Uterus (tissue), 4 donors: Measurements from ENCODE around the gene DMAC2. TPM values are rescaled to one million over a fixed set of nuclear protein-coding genes. Genes with fewer than 3 reads are reported as not detected.

Experiments used
- DNase-seq, 2 donors: peaks; one replicate each; pipeline ENCODE4 v3.0.0-alpha.2; 2019 to 2020
- H3K27ac ChIP-seq, 2 donors: fragments of 200-600 bp; sonication (generic); 1 replicate in 1 of 2; 2 replicates in 1 of 2; pipeline ENCODE4 v1.5.1; 2016 to 2018
- H3K27me3 ChIP-seq, 2 donors: fragments of 200-600 bp; sonication (generic); one replicate each; pipeline ENCODE4 v1.5.1; 2018 to 2019; ENCODE audit warnings: control low read depth in 1 of 2
- H3K36me3 ChIP-seq, 2 donors: fragments of 200-600 bp; sonication (generic); one replicate each; pipeline ENCODE4 v1.5.1; 2019; ENCODE audit warnings: control low read depth in 1 of 2
- H3K4me1 ChIP-seq, 2 donors: fragments of 200-600 bp; sonication (generic); one replicate each; pipeline ENCODE4 v1.5.1; 2018 to 2019; ENCODE audit warnings: control low read depth in 1 of 2
- H3K4me3 ChIP-seq, 2 donors: fragments of 200-600 bp; sonication (generic); 1 replicate in 1 of 2; 2 replicates in 1 of 2; pipeline ENCODE4 v1.5.1; 2018 to 2019; ENCODE audit warnings: mild to moderate bottlenecking in 1 of 2
- H3K9me3 ChIP-seq, 2 donors: fragments of 200-600 bp; sonication (generic); one replicate each; pipeline ENCODE4 v1.5.1; 2019; ENCODE audit warnings: control low read depth in 1 of 2
- POLR2A ChIP-seq, 2 donors: fragments of 450-650 bp; IDR thresholded peaks; one replicate each; pipeline ENCODE4 v1.6.1; 2016; ENCODE audit warnings: antibody characterized with exemption in 2 of 2, mild to moderate bottlenecking in 1 of 2, moderate library complexity in 1 of 2
- intact Hi-C: fragments of 100-400 bp; cut with DNase I; formaldehyde crosslinking; loops from one replicate; pipeline ENCODE4 v1.15.1; 2023; ENCODE audit warnings: low total_unique reads
- total RNA-seq, 4 donors: library from RNA; depleted of rRNA in 3 of 4; stranded (reverse); fragments of >200 nt in 3 of 4; gene quantifications; one replicate each; pipeline versions ENCODE4 v1.1.0 to v1.2.4, GENCODE V29; 2014 to 2023
- TF ChIP-seq, protein P1 (sequence below), 4 experiments: fragments of 200-600 bp in 2 of 4; fragments of 450-650 bp in 2 of 4; sonication (generic) in 2 of 4; IDR thresholded peaks; one replicate each; pipeline ENCODE4 v1.5.1; 2016 to 2019; ENCODE audit warnings: antibody characterized with exemption in 4 of 4, mild to moderate bottlenecking in 2 of 4, moderate library complexity in 1 of 4
- donor health status: DM: yes; HTN: yes; CAD: no.

The DMAC2 gene
- total RNA-seq, 4 donors from 2014 or later = 25.8 to 89.4 (median 32.9) TPM

DNA sequence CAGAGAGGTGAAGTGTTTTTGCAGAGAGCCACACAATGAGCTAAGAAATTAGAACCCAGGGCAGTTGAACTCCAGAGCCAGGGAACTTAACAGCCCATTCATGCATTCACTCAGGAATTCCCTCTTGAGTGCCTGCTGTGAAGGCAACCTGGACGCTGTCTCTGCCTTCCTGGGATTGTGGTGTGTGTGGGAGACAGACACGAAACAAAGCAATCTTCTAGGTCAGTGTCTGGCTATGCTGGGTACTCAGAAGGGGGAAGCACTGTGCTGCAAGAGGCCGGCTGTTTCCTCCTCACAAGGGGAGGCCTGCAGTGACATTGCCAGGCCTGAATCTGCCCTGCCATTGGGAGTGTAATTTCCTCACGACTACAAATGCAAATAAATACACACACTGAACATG is 32.4 kb downstream of the DMAC2 start:
- Histone ChIP-seq H3K36me3 (no peaks in the 10 kb centered on the region), H3K27me3 (no peaks in the 10 kb centered on the region), H3K27ac (no peak overlapping the region), H3K4me3 (no peak overlapping the region), H3K4me1 (no peaks in the 10 kb centered on the region), H3K9me3 (no peaks in the 10 kb centered on the region)
- DNase-seq = no peak
- intact Hi-C loops = no loop called here
- TF ChIP-seq, protein P1, sequence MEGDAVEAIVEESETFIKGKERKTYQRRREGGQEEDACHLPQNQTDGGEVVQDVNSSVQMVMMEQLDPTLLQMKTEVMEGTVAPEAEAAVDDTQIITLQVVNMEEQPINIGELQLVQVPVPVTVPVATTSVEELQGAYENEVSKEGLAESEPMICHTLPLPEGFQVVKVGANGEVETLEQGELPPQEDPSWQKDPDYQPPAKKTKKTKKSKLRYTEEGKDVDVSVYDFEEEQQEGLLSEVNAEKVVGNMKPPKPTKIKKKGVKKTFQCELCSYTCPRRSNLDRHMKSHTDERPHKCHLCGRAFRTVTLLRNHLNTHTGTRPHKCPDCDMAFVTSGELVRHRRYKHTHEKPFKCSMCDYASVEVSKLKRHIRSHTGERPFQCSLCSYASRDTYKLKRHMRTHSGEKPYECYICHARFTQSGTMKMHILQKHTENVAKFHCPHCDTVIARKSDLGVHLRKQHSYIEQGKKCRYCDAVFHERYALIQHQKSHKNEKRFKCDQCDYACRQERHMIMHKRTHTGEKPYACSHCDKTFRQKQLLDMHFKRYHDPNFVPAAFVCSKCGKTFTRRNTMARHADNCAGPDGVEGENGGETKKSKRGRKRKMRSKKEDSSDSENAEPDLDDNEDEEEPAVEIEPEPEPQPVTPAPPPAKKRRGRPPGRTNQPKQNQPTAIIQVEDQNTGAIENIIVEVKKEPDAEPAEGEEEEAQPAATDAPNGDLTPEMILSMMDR (IDR thresholded peaks at IDR 0.05) = no peak
- no peak for TF ChIP-seq POLR2A (IDR thresholded peaks at IDR 0.05)

DNA sequence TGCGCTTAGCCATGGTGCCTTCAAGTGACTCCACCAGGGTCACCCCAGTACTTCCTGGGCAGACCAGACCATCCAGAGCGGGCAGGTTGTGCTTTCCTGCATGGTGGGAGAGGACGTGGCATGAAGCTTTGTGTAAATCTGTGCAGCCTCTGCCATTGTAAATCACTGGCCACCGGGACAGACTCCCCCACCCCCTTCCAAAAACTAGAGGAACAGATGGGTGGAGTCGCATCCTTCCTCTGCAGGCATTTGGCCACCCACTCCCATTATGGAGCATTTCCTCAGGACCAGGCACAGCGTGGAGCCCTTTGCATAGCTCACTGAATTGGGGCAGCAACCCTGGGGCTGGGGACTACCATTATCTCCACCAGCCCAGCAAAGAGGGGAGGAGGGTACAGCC is 33.9 kb downstream of the DMAC2 start:
- Histone ChIP-seq H3K36me3 (no peaks in the 10 kb centered on the region), H3K4me3 (no peak overlapping the region), H3K9me3 (no peaks in the 10 kb centered on the region), H3K27ac (no peak overlapping the region), H3K4me1 (no peaks in the 10 kb centered on the region), H3K27me3 (no peaks in the 10 kb centered on the region)
- intact Hi-C loops = no loop called here
- no peak for DNase-seq
- TF ChIP-seq, protein P1 (IDR thresholded peaks at IDR 0.05) = no peak
- no peak for TF ChIP-seq POLR2A (IDR thresholded peaks at IDR 0.05)

DNA sequence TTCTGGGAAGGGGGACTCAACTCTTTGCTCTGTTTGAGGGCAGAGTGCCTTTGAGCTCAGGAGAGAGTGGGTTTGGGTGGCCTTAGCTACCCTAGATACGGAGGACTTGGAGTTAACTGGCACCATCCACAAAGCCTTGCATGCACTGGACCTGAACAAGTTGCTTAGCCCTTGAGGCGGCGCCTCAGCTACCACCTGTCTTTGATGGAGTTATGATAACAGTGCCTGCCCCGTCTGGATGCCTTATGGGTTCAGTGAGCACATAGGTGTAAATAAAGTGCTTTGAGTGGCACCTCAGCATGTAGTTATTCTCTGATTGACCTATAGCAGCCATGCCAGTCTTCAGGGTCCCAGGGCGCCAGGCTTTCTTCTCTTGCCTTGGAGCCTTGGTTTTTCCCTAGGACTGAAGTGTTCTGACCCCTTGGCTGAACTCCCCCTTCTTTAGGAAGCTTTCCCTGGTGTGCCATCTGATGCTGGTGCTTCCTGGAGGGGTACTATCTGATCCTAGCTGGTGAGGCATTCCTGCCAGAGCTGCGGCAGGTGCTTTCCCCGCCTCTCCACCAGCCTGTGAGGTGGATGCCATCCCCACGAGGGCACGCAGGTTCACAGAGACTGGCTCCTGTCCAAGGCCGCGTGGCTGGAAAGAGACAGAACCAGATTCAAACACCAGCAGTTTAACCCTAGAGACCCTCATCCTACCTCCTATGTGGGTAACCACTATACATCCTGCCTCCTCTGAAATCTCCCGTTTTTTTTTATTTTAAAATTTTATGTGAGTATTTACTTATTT is 36.3 kb downstream of the DMAC2 start:
- H3K36me3 ChIP-seq = no peaks in the 10 kb centered on the region
- no peaks in the 10 kb centered on the region for H3K27me3 ChIP-seq
- no peak overlapping the region for H3K4me3 ChIP-seq
- no peak for TF ChIP-seq POLR2A (IDR thresholded peaks at IDR 0.05)
- TF ChIP-seq, protein P1 (IDR thresholded peaks at IDR 0.05) = no peak
- no peak for DNase-seq
- no peaks in the 10 kb centered on the region for H3K9me3 ChIP-seq
- no peak overlapping the region for H3K27ac ChIP-seq
- intact Hi-C loops = no loop called here
- H3K4me1 ChIP-seq = peaks cover 0 to 6% of the 10 kb centered on the region in 2 donors

DNA sequence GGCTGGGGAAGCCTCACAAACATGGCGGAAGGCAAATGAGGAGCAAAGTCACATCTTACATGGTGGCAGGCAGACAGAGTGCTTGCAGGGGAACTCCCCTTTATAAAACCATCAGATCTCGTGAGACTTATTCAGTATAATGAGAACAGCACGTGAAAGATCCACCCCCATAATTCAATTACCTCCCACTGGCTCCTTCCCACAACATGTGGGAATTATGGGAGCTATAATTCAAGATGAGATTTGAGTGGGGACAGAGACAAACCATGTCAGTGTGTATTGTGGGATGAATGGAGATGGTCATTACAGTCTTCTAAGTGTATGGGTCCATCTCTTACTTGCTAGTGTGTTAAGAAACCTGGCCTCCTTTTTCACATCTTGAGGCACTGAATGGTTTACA is 37.7 kb downstream of the DMAC2 start:
- Histone ChIP-seq H3K9me3 (no peaks in the 10 kb centered on the region), H3K27ac (no peak overlapping the region), H3K27me3 (no peaks in the 10 kb centered on the region), H3K4me3 (no peak overlapping the region), H3K4me1 (peaks cover 0 to 6% of the 10 kb centered on the region in 2 donors), H3K36me3 (no peaks in the 10 kb centered on the region)
- DNase-seq = no peak
- TF ChIP-seq, protein P1 (IDR thresholded peaks at IDR 0.05) = no peak
- TF ChIP-seq POLR2A (IDR thresholded peaks at IDR 0.05) = no peak
- intact Hi-C loops = no loop called here

DNA sequence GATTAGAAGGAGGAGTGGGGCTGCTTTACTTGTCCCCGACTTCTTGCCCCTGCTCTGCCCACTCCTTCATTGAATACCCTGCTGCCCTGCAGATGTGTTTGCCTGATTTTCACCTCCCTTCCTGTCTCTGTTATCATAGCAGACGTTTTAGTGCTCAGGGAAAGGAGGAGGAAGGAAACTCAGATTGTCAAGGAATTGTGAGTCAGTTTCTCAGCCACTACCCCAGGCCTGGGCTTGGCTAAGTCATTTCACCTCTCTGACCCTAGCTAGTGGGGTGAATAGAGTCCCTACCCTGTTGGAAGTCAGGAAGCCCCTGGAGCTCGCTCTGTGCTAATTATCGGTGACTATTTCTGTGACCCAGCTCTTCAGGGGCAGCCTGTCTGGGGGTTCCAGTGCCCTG is 38.2 kb downstream of the DMAC2 start:
- Histone ChIP-seq H3K4me3 (no peak overlapping the region), H3K4me1 (peaks cover 0 to 6% of the 10 kb centered on the region in 2 donors), H3K27ac (no peak overlapping the region), H3K9me3 (no peaks in the 10 kb centered on the region), H3K36me3 (no peaks in the 10 kb centered on the region), H3K27me3 (no peaks in the 10 kb centered on the region)
- TF ChIP-seq, protein P1 (IDR thresholded peaks at IDR 0.05) = no peak
- no peak for TF ChIP-seq POLR2A (IDR thresholded peaks at IDR 0.05)
- intact Hi-C loops = no loop called here
- no peak for DNase-seq
